AG09309 (cell line): Measurements from ENCODE around the gene BICC1.

Experiments
- DNase-seq: peaks from one replicate; pipeline ENCODE4 v3.0.0-alpha.2; 2010; ENCODE audit warnings: low read depth
- H3K4me3 ChIP-seq: 2 replicates; pipeline ENCODE4 v1.5.1; 2011; ENCODE audit warnings: mild to moderate bottlenecking, low read depth, low read length, moderate library complexity; ENCODE audit not compliant: control insufficient read depth
- TF ChIP-seq, protein P1 (sequence below): IDR thresholded peaks from 2 replicates; pipeline ENCODE4 v1.5.1; 2011; ENCODE audit warnings: mild to moderate bottlenecking, low read depth, low read length, inconsistent platforms; ENCODE audit not compliant: insufficient read depth, control insufficient read depth; ENCODE audit errors: missing control alignments

Gene BICC1

DNA sequence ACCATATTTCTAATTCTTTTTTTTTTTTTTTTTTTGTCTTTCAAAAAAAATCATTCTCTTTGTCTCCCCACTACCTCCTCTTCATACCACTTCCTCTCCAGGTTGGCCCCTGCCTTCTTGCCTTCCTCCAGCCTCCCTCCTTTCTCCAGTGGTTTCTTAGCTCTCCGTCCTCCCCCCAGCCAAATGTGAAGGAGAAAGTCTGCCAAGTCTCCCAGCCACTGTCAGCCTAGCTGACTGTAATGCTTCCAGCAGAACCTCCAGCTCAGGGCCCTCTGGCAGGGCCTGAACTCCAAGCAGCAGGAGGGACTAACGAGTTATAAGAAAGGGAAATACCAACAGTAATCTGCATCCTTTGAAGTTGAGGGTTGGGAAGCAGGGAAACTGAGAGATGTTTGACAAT, 35.5 kb upstream of the BICC1 start:
- H3K4me3 ChIP-seq, result no peak overlapping the region
- TF ChIP-seq, protein P1, sequence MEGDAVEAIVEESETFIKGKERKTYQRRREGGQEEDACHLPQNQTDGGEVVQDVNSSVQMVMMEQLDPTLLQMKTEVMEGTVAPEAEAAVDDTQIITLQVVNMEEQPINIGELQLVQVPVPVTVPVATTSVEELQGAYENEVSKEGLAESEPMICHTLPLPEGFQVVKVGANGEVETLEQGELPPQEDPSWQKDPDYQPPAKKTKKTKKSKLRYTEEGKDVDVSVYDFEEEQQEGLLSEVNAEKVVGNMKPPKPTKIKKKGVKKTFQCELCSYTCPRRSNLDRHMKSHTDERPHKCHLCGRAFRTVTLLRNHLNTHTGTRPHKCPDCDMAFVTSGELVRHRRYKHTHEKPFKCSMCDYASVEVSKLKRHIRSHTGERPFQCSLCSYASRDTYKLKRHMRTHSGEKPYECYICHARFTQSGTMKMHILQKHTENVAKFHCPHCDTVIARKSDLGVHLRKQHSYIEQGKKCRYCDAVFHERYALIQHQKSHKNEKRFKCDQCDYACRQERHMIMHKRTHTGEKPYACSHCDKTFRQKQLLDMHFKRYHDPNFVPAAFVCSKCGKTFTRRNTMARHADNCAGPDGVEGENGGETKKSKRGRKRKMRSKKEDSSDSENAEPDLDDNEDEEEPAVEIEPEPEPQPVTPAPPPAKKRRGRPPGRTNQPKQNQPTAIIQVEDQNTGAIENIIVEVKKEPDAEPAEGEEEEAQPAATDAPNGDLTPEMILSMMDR, result no peak
- DNase-seq, result no peak

DNA sequence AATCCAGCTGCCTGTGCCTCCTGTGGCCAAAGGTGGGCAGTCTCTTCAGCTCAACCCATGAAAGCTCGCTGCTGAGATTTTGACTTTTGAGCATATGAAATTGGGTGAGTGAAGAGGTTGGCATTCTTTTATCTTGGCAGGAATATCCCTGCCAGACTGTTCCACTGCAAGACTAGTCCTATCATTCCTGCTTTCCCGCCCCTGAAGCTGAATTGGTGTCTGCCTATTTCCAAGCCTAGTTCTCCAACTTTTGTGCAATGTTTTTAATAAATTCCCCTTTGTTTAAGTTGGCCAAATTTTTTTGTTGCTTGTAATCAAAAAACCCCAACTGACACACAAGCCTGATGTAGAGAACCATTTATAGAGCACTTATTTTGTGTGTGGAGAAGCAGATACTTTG, 34.8 kb upstream of the BICC1 start:
- DNase-seq, result no peak
- TF ChIP-seq, protein P1, result no peak
- no peak overlapping the region for H3K4me3 ChIP-seq

DNA sequence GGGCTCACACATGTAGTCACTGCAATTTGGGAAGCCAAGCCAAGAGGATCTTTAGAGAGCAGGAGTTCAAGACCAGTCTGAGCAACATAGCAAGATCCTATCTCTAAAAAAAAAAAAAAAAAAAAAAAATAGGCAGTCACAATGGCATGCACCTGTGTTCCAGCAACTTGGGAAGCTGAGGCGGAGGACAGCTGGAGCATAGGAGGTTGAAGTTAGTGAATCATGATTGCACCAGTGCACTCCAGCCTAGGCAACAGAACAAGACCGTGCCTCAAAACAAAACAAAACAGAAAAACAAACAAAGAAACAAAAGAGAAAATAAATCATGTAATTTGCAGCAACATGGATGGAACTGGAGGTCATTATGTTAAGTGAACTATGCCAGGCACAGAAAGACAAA, 33.6 kb upstream of the BICC1 start:
- TF ChIP-seq, protein P1, result no peak
- no peak for DNase-seq
- H3K4me3 ChIP-seq, result no peak overlapping the region

DNA sequence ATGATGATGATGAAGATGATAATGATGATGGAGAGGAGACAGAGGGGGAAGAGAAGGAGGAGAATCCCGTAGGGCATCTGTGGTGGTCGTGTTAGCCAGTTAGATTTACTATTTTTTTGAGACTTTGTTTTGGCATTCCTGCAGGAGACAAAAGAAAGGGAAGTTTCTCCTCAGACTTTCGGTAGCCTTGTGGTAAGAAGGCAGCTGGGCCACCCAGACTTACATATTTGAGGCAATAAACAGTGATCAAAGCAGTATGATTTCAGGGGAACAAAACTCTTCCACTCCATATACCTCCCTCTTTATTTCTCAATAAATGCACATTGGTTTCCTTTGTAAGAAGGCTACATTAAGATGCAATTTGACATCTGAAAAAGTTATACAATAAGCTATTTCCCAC, 32.4 kb upstream of the BICC1 start:
- TF ChIP-seq, protein P1, result no peak
- H3K4me3 ChIP-seq, result no peak overlapping the region
- DNase-seq, result no peak

DNA sequence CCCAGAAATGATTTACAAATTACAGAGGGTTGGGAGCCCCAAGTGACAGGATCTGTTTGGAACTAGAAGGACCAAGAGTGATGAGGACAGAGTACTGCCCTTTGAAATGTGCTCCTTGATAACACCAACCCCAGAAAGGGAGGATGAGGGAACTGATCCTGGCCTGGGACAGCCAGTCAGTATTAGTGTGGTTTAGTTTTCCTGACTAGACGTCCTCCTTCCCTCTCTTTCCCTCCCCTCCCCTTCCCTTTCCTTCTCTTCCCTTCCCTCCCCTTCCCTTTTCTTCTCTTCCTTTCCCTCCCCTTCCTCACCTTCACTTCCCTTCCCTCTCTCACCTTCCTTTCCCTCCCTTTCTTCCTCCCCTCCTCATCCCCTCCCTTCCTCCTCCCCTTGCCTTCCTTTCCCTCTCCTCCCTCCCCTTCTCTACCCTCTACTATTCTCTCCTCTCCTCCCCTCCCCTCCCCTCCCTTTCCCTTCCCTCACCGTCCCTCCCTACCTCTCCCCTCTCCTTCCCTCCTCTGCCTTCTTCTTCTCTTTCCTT, 31.0 kb upstream of the BICC1 start:
- DNase-seq, result no peak
- H3K4me3 ChIP-seq, result no peak overlapping the region
- TF ChIP-seq, protein P1, result no peak

DNA sequence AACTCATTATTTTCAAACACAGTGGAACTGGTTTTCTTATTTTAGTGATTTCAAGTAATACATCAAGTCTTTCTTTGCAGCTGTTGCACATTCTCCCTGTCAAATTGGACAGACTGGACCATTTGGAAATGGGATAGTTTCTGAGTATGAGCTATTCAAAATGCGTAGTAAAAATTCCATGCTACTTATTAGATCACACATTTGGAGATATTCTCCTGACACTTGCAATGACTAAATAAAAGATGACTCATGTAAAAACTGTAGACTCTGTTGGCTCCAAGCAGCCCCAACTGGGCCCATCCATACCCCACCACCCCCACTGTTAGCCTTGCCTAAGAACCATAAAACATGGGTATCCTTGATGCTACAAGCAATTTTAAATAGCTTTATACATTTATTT, 25.9 kb upstream of the BICC1 start:
- DNase-seq, result no peak
- no peak overlapping the region for H3K4me3 ChIP-seq
- TF ChIP-seq, protein P1, result no peak

DNA sequence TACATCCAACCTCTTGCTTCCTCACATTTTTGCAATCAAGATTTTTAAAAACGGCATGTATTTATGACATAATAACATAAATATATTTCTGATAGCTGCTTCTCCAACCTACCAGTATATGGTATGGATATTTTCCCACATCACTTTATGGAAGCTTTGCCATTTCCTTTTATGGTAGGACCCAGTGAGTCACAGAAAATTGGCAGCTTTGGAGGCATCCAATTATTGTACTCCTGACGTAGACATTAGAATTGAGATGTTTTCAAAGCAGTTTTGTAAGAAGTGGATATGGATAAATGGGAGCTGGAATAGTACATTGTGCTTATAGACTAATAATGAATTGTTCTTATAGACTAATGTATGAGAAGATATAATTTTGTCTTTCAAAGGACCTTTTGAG, 23.8 kb upstream of the BICC1 start:
- no peak for DNase-seq
- H3K4me3 ChIP-seq, result no peak overlapping the region
- TF ChIP-seq, protein P1, result no peak
